ENCODE results near the gene TIMM13.

Gene TIMM13

GRCh38 chr19:2380567-2380966 is 46.8 kb downstream of the TIMM13 start:
- no peak for DNase-seq

- no peak for DNase-seq
Measured at GRCh38 chr19:2376784-2377519, 50.4 kb downstream of the TIMM13 start.

Measured in retina (tissue), 1 donor.